PC-3 (cell line): Measurements from ENCODE around the gene CCL13. TPM values are rescaled to one million over a fixed set of nuclear protein-coding genes. Genes with fewer than 3 reads are reported as not detected.

Experiments
- ATAC-seq: fragments of 200-7000 bp; cut with Tn5 transposase; 2 replicates; pipeline ENCODE4 v1.9.1; 2020; ENCODE audit warnings: mild to moderate bottlenecking, moderate library complexity
- BruUV-seq: library from RNA; stranded (reverse); fragments of 400-500 nt; replicated peaks from 2 replicates; lab custom pipeline; 2021; lab: Mats Ljungman, UMichigan
- CTCF ChIA-PET: fragments of 300-600 bp; sonication (Branson Sonifier 250); formaldehyde crosslinking; loops from one replicate; lab custom pipeline; 2022; ENCODE audit warnings: antibody characterized with exemption; lab: Charles Lee
- POLR2A ChIA-PET: fragments of 300-600 bp; sonication (Branson Sonifier 250); formaldehyde crosslinking; loops from one replicate; lab custom pipeline; 2022; ENCODE audit warnings: antibody characterized with exemption; ENCODE audit not compliant: unreplicated experiment; lab: Charles Lee
- DNase-seq: peaks from one replicate; pipeline ENCODE4 v3.0.0-alpha.2; 2015
- H2AFZ ChIP-seq: fragments of 300-600 bp; sonication (generic); 2 replicates; pipeline ENCODE4 v1.6.0; 2016; ENCODE audit warnings: antibody characterized with exemption, low read length
- H3F3A ChIP-seq: fragments of 300-600 bp; sonication (generic); one replicate; pipeline ENCODE4 v1.6.0; 2017; ENCODE audit warnings: antibody characterized with exemption, low read length, control low read depth, mild to moderate bottlenecking; ENCODE audit not compliant: unreplicated experiment
- H3K27ac ChIP-seq: fragments of 300-600 bp; sonication (generic); 2 replicates; pipeline ENCODE4 v1.5.1; 2016; ENCODE audit warnings: mild to moderate bottlenecking, low read length
- H3K27me3 ChIP-seq: fragments of 300-600 bp; sonication (generic); 2 replicates; pipeline ENCODE4 v1.6.1; 2016; ENCODE audit warnings: low read length, mixed read lengths
- H3K36me3 ChIP-seq: fragments of 300-600 bp; sonication (generic); 2 replicates; pipeline ENCODE4 v1.6.1; 2016; ENCODE audit warnings: low read depth, mixed run types, low read length, mixed read lengths
- H3K4me1 ChIP-seq: fragments of 300-600 bp; sonication (generic); 2 replicates; pipeline ENCODE4 v1.5.1; 2016; ENCODE audit warnings: low read length; ENCODE audit not compliant: insufficient read depth
- H3K4me2 ChIP-seq: fragments of 300-600 bp; sonication (generic); 2 replicates; pipeline ENCODE4 v1.6.0; 2016; ENCODE audit warnings: low read length
- H3K4me3 ChIP-seq: fragments of 300-600 bp; sonication (generic); 2 replicates; pipeline ENCODE4 v1.5.1; 2016; ENCODE audit warnings: mild to moderate bottlenecking, low read length, mixed read lengths
- H3K79me2 ChIP-seq: fragments of 300-600 bp; sonication (generic); 2 replicates; pipeline ENCODE4 v1.6.1; 2017; ENCODE audit warnings: low read length, mixed read lengths
- H3K9ac ChIP-seq: fragments of 300-600 bp; sonication (generic); 2 replicates; pipeline ENCODE4 v1.6.0; 2016; ENCODE audit warnings: mild to moderate bottlenecking, low read length
- H3K9me2 ChIP-seq: fragments of 300-600 bp; sonication (generic); replicated peaks from 2 replicates; pipeline ENCODE4 v1.6.1; 2016; ENCODE audit warnings: mixed run types, low read length, mixed read lengths
- H3K9me3 ChIP-seq: fragments of 300-600 bp; sonication (generic); 2 replicates; pipeline ENCODE4 v1.6.1; 2016; ENCODE audit warnings: low read length, mixed read lengths
- H4K20me1 ChIP-seq: fragments of 300-600 bp; sonication (generic); 2 replicates; pipeline ENCODE4 v1.6.1; 2016; ENCODE audit warnings: low read length, mixed read lengths
- CTCF ChIP-seq: fragments of 300-600 bp; sonication (generic); conservative IDR thresholded peaks from 2 replicates; pipeline ENCODE4 v1.5.1; 2017; ENCODE audit warnings: antibody characterized with exemption, low read depth, mild to moderate bottlenecking, low read length
- EZH2 ChIP-seq: fragments of 300-600 bp; sonication (generic); IDR thresholded peaks from one replicate; pipeline ENCODE4 v1.6.1; 2017; ENCODE audit warnings: antibody characterized with exemption, mild to moderate bottlenecking, low read length; ENCODE audit not compliant: unreplicated experiment
- EZH2phosphoT487 ChIP-seq: fragments of 300-600 bp; sonication (generic); IDR thresholded peaks from 2 replicates; pipeline ENCODE4 v1.6.1; 2018; ENCODE audit warnings: mild to moderate bottlenecking, antibody characterized with exemption, low read length, borderline replicate concordance
- intact Hi-C: fragments of 100-400 bp; cut with micrococcal nuclease; formaldehyde crosslinking; loops from 2 replicates; pipeline ENCODE4 v1.9.0; 2023
- total RNA-seq: library from RNA; depleted of rRNA; stranded (reverse); fragments of >200 nt; gene quantifications from 2 replicates; pipeline ENCODE4 v1.2.3, GENCODE V29; 2014; rRNA removed

CCL13 gene
- total RNA-seq, 1 experiment from 2014 or later = not detected

- Histone ChIP-seq H3K9ac (no peak overlapping the region), H3K79me2 (no peaks in the 10 kb centered on the region), H3K4me1 (no peaks in the 10 kb centered on the region), H3K27ac (no peak overlapping the region), H3K4me2 (no peak overlapping the region), H3K4me3 (no peak overlapping the region), H2AFZ (no peak overlapping the region), H3K27me3 (no peaks in the 10 kb centered on the region), H4K20me1 (no peaks in the 10 kb centered on the region), H3K9me3 (no peaks in the 10 kb centered on the region), H3K9me2 (no peaks in the 10 kb centered on the region), H3F3A (no peaks in the 10 kb centered on the region), H3K36me3 (no peaks in the 10 kb centered on the region)
- no peak for ATAC-seq
- CTCF ChIA-PET = no interaction called here
- DNase-seq = no peak
- TF ChIP-seq CTCF = no peak
- TF ChIP-seq EZH2 = no peak
- TF ChIP-seq EZH2phosphoT487 = no peak
- no TSS peak for BruUV-seq
- POLR2A ChIA-PET = no interaction called here
- intact Hi-C loops = no loop called here
Observed at GRCh38 chr17:34403006-34403405, 46.7 kb downstream of the CCL13 start.

- Histone ChIP-seq H3K36me3 (no peaks in the 10 kb centered on the region), H3K4me2 (no peak overlapping the region), H3K4me1 (no peaks in the 10 kb centered on the region), H3K27ac (no peak overlapping the region), H3K9me3 (no peaks in the 10 kb centered on the region), H3K4me3 (no peak overlapping the region), H3K9me2 (no peaks in the 10 kb centered on the region), H3K27me3 (no peaks in the 10 kb centered on the region; the same call in 1 of the 2 replicates), H3K9ac (no peak overlapping the region), H2AFZ (no peak overlapping the region), H4K20me1 (no peaks in the 10 kb centered on the region), H3K79me2 (no peaks in the 10 kb centered on the region), H3F3A (no peaks in the 10 kb centered on the region)
- DNase-seq (no peak), ATAC-seq (no peak)
- no peak for TF ChIP-seq EZH2
- TF ChIP-seq EZH2phosphoT487 = no peak
- intact Hi-C loops = no loop called here
- POLR2A ChIA-PET = no interaction called here
- no TSS peak for BruUV-seq
- CTCF ChIA-PET = no interaction called here
Observed at GRCh38 chr17:34406226-34406625, 49.9 kb downstream of the CCL13 start.

Other genes with a start within 250 kb of the CCL13 start
- not detected in 2 replicates for gene CCL2, start 101.2 kb upstream of the CCL13 start, total RNA-seq
- not detected in 2 replicates for gene CCL7, start 86.3 kb upstream of the CCL13 start, total RNA-seq
- gene CCL11, start 70.7 kb upstream of the CCL13 start, total RNA-seq = not detected in 2 replicates
- not detected in 2 replicates for gene CCL8, start 37.0 kb upstream of the CCL13 start, total RNA-seq
- not detected in 2 replicates for gene CCL1, start 6.8 kb downstream of the CCL13 start, total RNA-seq
- gene TMEM132E, start 223.1 kb downstream of the CCL13 start, total RNA-seq = not detected in 2 replicates